ENCODE data around the gene USP40.

- TF ChIP-seq CTCF (IDR thresholded peaks at IDR 0.05 in 4 of 5, conservative IDR thresholded peaks at IDR 0.05 in 1 of 5), result no peak
- no peak for TF ChIP-seq POLR2A (IDR thresholded peaks at IDR 0.05)
Observed at GRCh38 chr2:233556881-233557736, 9.5 kb downstream of the USP40 start.
